ENCODE measurements around the gene IRF7.
A peak's percentile ranks its signal among the peaks of the same experiment; 100 is the strongest.
"Not testable (repeated sequence)": the region's sequence is repeated elsewhere in the genome, so short reads cannot be mapped to it uniquely, and the experiment has no call there.

Gene IRF7

DNA sequence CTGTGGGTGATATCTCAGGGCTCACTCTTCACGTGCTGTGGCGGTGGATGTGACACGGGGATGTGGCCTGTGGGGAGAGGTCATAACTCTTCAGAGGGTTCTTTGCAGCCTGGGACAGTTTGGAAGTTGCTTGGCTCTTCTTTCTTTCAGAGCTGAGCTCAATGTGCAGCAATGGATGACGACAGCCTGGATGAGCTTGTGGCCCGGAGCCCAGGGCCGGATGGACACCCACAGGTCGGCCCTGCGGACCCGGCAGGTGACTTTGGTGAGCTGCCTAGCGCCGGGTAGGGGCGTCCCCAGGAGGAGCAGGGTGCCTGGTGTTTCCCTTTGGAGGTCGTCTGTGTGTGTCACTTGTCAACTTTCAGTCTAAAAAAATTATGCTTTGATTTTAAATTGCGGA is 34.4 kb downstream of the IRF7 start:
- no peak for DNase-seq (ENCODE audit: low spot score)

DNA sequence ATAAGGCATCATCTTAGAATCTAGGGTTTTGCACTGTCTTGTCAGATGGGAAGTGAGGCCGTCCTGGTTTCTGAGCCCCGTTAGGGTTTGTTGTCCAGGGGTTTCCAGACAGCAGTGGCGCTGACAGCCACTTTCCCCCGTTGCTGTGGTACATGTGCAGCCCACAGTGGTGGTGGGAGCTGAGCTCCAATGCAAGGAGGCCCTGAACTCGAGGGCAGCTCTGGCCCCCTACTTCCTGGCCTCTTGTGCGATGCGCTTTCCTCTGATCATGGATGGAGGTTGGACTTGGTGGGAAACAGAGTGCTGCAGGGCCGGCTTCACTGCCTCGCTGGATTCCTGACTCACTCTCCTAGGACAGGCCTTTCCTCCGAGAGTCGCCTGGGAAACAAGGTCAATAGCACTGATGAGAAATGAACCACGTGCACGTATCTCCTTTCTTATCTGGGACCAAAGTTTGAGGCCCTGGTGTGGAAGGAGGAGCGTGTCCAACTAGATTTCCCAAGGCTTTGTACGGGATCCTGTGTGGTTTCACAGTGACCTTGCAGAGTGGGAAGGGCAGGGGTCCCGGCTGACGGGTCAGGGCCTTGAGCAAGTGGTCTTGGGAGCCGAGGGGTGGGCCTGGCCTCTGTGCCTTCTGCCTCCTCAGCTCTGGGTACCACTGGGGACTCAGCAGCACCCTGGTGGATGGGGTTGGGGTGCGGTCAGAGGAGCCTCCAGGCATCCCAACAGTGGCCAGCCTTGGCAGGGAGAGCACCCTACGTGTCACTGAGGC is 35.7 kb downstream of the IRF7 start:
- no peak for DNase-seq (ENCODE audit: low spot score)

DNA sequence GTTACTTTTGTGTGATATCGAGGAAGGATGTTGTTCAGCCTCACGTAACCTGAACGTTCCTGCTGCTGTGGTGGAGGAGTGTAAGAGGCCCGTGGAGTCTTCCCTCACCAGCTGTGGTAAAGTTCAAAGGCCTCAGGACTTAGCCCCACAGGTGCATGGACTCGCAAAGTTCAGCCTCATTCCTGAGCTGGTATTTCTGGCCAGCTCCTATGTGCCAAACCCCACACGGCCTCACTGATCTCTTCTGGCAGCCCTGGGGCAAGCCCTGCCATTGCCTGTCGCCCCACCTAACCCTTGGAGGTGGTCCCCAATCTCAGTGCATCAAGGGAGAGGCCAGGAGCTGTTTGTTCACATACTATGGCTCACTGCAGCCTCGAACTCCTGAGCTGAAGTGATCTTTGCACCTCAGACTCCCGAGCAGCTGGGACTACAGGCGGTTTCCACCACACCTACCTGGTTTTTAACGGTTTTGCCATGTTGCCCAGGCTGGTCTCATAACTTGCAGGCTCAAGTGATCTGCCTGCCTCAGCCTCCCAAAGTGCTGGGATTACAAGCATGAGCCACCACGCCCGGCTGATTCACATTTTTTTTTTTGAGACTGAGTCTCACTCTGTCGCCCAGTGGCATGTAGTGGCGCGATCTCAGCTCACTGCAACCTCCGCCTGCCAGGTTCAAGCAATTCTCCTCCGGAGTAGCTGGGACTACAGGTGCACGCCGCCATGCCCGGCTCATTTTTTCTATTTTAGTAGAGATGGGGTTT is 37.3 kb downstream of the IRF7 start:
- DNase-seq (ENCODE audit: low spot score), result no peak

DNA sequence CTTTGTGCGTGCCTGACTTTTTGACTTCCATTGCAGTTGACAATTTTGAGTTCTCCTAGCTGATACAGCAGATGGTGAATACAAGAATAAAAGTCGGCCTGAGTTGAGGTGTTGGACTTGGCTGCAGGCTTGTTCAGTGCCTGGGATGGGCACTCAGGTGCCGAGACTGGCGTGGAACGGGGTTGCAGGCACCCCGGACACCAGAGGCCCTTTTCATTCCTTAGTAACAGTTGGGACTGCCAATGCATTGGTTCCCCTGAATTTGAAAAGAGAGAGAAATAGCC is 38.2 kb downstream of the IRF7 start:
- DNase-seq (ENCODE audit: low spot score), result no peak

DNA sequence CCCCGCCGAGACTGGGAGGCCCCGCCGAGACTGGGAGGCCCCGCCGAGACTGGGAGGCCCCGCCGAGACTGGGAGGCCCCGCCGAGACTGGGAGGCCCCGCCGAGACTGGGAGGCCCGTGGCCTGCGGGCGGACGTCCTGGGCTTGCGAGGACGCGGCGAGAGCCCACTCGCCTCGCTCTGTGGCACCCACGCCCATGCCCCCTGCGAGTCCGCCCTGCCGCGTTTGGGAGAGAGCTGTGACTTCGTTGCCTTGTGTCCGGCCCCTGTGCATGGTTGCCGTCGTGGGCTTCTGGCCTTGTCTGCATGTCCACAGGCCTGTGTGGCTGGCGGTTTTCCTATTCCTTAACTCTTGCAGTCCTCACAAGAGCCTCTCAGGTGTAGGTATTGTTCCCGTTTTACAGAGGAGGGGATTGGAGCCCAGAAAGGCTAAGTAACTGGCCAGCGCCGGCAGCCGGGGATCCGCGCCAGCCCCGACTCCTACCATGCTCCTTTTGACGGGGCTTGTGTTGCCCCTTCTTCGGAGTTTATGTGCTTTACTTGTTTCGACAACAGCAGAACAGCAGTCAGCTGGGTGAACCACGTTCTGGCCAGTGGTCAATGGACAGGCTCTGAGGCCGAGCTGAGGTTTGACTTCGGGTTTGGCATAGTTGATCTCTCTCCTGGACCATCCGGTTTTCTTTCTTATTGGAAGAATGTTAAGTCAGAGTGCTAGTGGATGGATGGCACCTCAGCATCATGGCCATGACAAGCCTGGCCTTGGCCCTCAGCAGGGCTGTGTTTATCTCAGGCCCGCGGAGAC is 38.7 kb downstream of the IRF7 start:
- no peak for DNase-seq (ENCODE audit: low spot score)

DNA sequence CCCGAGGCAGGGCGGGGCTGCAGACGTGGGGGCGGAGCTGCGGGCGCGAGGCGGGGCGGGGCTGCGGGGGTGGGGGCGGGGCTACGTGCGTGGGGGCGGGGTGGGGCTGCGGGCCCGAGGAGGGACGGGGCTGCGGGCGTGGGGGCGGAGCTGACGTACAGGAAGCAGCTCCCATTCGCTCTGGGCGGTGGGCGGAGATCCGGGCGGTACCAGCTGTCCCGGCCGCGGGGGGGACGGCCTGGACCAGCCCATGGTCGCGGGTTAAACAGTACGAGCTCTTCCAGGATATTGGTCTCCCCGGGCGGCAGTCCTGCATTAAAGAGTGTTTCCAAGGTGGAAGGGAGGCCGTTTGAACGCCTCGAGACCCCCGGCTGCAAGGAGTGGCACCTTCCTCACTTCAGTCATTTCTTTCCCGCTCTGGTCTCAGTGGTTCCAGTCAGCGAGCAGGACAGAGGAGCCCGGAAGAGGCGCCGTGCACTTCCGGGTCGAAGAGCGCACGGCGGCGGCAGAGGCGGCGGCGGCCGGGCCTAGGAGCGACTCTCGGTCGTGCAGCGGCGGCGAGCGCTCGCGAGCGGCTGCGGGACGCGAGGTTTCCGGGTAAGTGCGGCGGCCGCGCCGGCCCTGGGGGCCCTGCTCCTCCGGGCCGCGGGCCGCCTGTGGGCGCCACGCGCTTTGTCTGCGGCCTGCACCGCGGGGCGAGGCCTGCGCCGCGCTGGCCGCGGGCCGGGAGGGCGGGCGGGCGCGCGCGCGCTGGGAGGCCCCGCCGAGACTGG is 39.6 kb downstream of the IRF7 start, which contains the start of gene PHRF1:
Gene PHRF1 (plus strand): TSS at position 475 of the 773 bp plus-strand sequence. CDS start 5,043 bp downstream, outside the sequence.
- DNase-seq (ENCODE audit: low spot score), result peak; percentile 93

DNA sequence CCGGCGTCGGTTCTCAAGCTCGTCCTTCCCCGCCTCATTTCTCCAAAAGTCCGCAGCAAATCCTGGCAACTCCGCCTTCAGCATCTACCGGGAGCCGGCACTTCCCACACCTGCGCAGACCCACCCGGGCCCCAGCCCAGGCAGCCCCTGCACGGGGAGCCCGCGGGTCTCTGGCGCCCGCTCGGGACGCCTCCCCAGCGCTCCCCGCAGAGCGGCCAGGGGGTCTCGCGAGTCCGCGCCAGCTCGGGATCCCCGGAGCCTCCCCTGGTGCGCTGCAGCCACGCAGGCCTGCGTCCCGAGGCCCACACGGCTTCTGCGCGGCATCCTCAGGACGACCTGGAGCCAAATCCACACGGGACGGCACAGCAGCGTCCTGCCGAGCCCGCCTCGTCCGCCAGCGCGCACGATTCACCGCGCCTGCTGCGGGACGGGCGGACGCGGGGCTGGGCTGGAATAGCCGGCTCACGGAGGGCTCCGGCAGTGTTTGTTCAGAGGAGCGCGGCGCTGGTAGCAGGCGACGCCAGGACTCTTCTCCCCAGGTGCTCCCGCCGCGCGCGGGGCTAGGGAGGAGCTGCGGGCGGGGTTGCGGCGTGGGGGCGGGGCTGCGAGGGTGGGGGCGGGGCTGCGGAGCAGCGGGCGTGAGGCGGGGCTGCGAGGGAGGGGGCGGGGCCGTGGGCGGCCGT is 40.3 kb downstream of the IRF7 start:
- DNase-seq (ENCODE audit: low spot score), result peak; percentile 81

DNA sequence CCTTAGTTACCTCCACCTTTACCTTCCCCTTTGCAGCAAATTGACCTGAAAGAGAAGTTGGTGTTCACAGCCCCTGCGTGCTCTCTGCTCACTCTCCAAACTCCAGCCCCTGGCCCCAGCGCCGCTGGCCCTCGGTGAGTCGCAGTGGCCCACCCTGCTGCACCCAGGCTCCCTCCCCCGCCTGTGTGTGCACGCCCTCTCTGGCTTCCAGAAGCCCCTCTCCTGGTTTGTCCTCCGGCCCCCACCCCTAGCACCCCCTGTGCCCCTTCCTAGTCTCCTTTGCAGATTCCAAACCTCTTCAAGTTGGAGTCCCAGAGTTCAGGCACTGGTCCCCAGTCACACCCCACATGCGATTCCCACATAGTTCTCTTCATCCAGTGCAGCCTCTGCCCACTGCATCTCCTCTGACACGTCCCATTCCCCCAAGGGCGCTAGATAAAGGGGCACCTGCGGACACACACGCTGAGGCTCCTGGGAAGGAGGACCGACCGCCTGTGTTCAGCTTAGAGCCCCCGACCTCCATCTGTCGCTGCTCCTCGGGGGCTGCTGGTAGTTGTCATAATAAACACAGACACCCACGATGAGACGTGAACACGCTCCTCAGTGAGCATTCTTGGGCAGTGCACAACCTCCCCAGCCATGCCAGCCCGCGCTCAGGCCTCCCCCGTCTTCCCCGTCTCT is 41.0 kb downstream of the IRF7 start:
- no peak for DNase-seq (ENCODE audit: low spot score)

DNA sequence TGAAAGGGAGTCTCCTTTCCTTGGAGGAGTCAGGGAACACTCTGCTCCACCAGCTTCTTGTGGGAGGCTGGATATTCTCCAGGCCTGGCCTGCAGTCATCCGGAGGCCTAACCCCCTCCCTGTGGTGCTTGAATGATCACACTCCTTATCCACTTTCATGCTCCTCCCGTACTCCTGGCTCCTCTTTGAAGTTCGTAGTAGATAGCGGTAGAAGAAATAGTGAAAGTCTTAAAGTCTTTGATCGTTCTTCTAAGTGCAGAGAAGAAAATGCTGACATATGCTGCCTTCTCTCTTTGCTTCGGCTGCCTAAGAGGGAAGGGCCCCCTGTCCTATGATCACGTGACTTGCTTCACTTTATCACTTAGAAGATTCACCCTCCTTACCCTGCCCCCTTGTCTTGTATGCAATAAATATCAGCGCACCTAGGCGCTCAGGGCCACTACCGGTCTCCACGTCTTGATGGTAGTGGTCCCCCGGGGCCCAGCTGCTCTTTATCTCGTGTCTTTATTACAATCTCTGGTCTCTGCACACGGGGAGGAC is 41.6 kb downstream of the IRF7 start:
- not testable (repeated sequence) for DNase-seq (ENCODE audit: low spot score)

DNA sequence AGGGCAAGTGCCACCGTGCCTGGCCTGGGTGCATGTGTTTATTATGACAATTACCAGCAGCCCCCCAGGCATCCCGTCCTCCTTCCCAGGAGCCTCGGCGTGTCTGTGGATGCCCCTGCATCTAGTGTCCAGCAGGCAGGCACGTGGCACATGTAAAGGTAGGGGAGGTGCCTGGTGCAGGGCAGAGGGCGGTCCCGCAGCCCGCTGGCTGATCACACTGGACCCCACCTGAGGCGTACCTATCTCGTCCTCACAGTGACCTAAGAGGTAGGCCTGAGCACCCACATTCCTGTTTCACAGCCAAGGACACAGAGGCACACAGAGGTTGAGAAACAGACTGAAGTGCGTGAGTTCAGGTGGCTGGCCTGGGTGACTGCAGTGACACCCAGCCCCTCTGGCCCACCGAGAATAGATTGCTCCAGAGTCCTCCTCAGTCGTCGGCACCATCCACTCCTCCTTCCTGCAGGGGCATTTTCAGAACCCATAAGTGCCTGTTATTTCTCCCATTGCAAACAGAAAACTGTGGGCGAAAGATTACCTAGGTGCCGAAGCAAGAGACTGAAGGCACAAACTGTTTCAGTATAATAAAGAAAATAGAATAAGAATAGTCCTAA is 42.5 kb downstream of the IRF7 start:
- DNase-seq (ENCODE audit: low spot score), result no peak

DNA sequence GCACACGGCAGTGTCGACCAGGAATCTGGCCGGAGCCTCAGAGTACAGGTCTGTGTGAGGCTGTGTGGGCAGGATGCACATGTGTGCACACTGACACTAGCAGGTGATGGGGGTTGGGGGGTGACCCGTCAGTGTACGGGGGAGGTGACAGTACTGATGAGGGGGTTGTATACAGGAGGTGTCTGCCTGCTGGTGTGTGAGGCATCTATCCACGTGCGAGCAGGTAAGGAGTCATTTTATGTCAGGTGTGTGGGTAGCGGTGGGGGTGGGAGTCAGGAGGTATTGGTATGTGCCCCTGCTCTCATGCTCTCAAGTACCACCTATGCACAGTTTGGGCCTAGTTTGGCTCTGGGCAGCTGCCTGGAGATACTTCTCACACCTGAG is 44.0 kb downstream of the IRF7 start:
- no peak for DNase-seq (ENCODE audit: low spot score)

DNA sequence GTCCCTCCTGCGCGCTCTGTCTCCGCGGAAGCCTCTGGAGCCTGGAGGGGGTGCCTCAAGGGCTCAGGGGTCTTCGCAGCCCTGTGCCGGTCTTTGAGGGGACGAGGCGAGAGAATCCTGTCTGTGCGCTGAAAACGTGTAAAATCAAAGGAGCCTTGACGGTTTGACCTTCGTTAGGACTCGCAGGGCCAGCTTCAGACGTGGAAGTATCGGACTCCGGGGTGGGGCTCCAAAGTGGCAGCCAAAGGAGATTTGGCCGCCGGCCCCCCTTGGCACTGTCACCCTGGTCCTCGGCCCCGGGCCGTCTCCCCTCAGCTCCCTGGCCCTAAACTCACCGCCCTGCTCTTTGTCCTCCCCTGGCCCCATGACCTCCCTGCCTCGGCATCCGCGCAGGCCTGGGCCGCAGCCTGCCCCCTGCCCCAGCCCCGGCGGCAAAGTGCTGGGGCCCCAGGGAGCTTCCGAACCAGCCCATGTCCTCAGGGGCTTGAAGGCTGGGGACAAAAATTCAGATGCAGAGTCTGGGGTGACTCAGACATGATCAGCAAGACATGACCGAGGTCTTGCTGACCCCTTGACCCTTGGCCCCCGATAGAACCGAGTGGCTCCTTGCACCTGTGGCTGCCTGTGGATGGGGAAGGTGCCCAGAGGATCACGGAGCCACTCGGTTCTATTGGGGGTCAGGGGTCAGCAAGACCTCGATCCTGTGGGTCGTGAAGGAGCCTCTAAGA is 46.4 kb downstream of the IRF7 start:
- no peak for DNase-seq (ENCODE audit: low spot score)

DNA sequence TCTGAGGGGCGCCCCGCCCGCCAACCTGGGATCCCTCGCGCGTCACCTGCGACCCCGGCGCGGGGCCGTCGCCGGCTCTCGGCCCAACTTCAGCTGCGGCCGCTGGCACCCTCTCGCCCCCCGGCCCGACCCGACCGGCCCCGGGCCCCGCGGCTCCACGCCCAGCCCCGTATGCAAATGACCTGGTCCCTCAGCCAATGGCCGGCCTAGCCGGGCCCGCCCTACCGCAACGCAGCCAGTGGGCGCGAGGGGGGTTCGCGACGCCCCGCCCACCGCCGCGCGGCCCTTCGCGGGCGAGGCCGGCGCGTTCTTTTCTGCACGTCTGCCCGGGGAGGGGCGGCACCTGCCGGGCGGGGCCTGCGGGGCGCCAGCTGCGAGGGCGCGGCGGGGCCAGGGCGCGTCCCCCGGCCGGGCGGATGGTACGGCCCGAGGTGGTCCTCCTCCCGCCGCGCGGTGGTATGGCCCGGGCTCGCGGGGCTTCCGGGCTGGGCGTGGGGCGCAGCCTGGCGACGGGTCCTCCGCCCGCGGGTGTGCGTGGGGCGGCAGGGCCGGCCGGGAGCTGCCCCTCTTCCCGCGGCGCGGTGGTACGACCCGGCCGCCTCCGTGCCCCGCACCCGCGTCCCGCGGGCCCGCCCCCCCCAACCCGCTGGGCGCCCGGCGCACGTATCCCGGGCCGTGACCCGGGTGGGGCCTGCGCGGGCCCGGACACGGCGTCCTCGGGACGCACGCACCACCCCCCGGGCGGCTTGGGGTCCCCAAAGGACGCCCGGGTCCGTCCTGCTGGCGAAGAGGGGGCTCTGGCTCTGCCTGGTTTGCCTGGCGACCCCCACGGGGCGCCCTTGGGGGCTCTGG is 47.2 kb downstream of the IRF7 start:
- DNase-seq (ENCODE audit: low spot score), result peak; percentile 84

DNA sequence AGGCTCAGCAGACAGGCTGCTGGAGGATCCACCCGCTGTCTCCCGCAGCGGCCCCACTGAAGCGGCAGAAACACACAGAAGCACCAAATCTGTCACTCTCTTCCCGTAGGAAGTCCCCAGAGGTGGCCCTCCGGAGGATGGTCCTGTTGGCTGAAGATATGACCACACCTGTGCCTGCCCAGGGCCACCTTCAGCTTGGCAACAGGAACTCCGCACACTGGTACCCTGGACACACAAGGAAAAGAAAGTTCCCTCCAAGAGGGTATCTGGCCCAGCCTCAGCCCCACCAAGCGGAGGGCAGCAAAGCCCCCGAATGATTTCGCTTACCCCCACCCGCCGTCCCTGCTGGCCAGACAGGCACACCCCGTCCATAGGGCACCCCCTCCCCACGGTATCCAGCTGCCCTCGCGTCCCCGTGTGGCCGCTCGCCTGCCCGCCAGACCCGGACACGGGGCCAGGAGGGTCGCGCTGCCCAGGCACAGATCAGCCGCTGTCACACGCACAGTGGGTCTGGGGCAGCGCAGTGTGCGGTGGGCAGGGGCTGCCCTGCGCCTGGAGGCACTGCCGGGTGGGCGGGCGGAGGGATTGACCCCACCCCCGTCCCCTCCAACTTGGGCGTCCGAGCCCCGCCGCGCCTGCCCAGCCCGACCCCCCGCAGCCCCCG is 48.0 kb downstream of the IRF7 start:
- DNase-seq (ENCODE audit: low spot score), result no peak

DNA sequence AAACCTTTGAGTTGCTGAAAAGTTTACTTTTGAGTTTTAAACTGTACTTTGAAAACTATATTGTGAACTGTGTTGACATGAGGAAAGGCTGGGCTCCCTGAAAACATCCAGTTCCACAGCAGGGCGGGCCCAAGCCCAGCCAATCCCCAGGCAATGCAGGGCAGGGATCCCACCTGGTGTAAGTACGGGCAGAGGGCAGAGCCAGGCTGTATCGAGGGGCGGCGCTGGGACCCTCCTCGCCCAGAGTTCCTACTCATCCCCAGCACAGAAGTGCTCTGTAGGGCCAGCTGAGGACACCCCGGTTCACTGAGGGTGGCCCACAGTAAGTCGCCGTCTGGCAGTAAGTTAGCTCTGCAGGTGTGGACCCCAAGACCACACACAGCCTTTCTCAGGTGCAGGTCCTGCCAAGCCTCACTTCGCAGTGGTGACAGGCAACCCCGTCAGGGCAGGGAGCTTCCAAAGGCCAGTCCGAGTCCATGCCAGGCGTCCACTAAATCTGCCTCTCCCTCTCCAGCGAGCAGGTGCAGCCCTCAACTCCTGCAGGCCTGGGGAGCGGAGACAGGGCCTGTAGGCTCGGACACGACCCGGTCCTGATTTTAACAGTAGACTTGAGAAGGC is 48.6 kb downstream of the IRF7 start:
- DNase-seq (ENCODE audit: low spot score), result peak; percentile 34

DNA sequence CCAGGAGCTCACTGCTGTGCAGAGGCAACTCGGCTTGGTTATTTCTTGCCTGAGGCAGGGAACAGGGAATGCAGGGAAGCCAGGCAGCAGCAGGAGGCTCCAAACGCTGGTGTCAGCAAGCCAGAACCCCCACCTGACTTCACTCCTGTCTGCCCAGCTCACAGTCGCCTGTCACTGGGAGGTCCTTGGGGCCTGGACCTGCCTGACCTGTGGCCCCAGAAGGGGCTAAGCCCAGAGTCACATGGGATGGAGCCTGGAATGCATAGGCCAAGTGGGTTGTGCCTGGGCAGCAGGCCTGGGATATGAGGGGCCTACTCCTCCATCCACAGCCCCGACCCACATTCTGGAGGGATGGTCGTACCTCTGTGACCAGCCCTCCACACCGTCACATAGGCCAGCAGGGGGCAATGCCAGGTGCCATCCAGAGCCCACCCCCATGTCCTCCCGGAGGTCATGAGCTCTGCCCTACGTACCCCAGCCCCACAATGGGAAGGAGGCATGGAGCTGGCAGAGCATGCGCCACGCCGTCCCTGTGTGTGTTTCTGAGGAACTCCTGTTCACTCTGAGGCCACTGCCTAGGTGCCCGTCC is 49.7 kb downstream of the IRF7 start:
- peak; percentile 47 for DNase-seq (ENCODE audit: low spot score)
